ENCODE measurements around the gene GALNT9.

GALNT9 gene

DNA sequence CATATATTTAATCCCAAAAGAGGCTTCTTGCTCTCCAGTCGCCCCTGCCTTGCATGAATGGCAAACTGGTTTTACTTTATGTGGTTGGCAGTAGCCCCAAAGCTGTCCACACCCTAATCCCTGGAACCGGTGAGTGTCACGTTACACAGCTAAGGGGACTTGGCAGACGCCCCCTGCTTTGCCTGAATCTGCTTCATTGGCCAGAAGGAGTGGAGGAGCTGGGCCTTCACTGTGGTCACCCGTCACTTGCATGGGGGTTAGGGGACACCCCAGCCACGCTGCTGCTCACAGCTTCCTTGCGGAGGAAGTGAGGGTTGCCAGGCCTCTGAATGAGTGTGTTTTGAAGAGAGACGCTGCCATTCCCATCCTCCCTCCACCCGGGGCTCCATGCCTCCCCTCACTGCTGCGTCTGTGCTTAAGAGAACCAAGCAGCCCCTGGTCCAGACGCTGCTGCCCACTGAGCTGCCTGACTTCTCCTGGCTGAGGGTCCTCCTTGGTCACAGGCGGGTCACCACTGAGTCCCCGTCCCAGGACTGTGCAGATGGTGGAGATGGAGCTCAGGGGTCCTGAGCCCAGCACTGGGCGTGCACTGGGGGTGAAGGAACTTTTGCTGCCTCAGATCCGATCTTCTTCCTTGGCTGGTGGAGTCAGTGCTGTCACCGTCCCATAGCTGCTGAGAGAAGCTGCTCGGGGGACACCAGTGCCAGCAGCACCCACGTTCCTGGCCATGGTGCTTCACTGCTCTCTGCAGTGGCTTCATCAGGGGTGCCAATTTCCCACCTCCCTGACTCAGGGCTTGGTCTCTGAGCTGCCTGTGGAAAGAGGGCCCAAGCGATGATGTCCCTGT is 39.8 kb downstream of the GALNT9 start:
- Histone ChIP-seq H3K36me3 (ENCODE audit: control insufficient read depth, low read depth, low read length) (no peaks in the 10 kb centered on the region), H3K4me3 (ENCODE audit: low read length) (no peak overlapping the region), H3K9ac (ENCODE audit: low read length) (no peak overlapping the region), H3K9me3 (ENCODE audit: control insufficient read depth, low read depth, low read length) (no peaks in the 10 kb centered on the region), H3K4me1 (ENCODE audit: control insufficient read depth, low read depth, low read length) (peaks cover 6% of the 10 kb centered on the region), H3K27ac (ENCODE audit: low read length) (no peak overlapping the region), H3K27me3 (ENCODE audit: control insufficient read depth, insufficient read depth, low read length) (peaks cover 76% of the 10 kb centered on the region)

DNA sequence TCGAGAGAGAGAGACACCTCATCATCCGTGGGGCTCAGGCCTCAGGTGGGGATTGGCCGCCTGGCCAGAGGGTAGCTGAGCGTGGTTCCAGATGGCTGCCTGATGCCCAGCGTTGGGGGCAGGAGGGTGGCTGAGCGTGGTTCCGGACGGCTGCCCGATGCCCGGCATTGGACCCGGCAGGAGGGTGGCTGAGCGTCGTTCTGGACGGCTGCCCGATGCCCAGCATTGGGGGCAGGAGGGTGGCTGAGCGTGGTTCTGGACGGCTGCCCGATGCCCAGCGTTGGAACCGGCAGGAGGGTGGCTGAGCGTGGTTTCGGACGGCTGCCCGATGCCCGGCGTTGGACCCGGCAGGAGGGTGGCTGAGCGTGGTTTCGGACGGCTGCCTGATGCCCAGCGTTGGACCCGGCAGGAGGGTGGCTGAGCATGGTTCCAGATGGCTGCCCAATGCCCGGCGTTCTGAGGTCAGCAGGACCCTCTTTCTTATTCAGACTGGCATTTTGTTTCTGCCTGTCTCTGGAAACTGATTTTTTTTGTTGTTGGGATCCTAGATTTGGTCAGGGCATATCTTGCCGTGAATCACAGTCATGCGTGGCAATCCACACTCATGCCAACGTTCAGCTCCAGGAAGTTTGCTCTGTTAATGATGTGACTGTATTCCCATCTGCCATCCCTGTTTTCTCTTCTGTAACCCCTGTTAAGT is 40.7 kb downstream of the GALNT9 start:
- no peak overlapping the region for H3K4me3 ChIP-seq (ENCODE audit: low read length)
- H3K9me3 ChIP-seq (ENCODE audit: control insufficient read depth, low read depth, low read length): no peaks in the 10 kb centered on the region
- peaks cover 69% of the 10 kb centered on the region for H3K27me3 ChIP-seq (ENCODE audit: control insufficient read depth, insufficient read depth, low read length)
- no peak overlapping the region for H3K9ac ChIP-seq (ENCODE audit: low read length)
- no peak overlapping the region for H3K27ac ChIP-seq (ENCODE audit: low read length)
- no peaks in the 10 kb centered on the region for H3K36me3 ChIP-seq (ENCODE audit: control insufficient read depth, low read depth, low read length)
- H3K4me1 ChIP-seq (ENCODE audit: control insufficient read depth, low read depth, low read length): peaks cover 10% of the 10 kb centered on the region

- no peak overlapping the region for H3K4me3 ChIP-seq (ENCODE audit: low read length)
- H3K36me3 ChIP-seq (ENCODE audit: control insufficient read depth, low read depth, low read length): no peaks in the 10 kb centered on the region
- peaks cover 16% of the 10 kb centered on the region for H3K4me1 ChIP-seq (ENCODE audit: control insufficient read depth, low read depth, low read length)
- no peaks in the 10 kb centered on the region for H3K9me3 ChIP-seq (ENCODE audit: control insufficient read depth, low read depth, low read length)
- no peak overlapping the region for H3K27ac ChIP-seq (ENCODE audit: low read length)
- peaks cover 58% of the 10 kb centered on the region for H3K27me3 ChIP-seq (ENCODE audit: control insufficient read depth, insufficient read depth, low read length)
- H3K9ac ChIP-seq (ENCODE audit: low read length): no peak overlapping the region
These were observed 41.8 kb downstream of the GALNT9 start for GRCh38 chr12:132287391-132288238.

DNA sequence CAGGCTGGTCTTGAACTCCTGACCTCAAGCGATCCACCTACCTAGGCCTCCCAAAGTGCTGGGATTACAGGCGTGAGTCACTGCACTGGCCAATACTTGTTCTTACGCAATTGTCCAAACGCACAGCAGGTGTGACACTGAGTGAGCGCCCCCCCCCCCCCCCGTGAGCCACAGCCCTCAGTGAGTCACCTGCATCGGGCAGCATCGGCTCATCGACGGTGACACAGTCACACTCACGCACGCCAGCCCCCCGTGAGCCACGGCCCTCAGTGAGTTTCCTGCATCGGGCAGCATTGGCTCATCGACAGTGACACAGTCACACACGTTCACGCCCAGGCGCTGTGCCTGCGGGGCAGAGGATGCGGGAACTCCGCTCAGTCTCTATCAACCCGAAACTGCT is 42.5 kb downstream of the GALNT9 start:
- H3K4me1 ChIP-seq (ENCODE audit: control insufficient read depth, low read depth, low read length): peaks cover 20% of the 10 kb centered on the region
- no peak overlapping the region for H3K27ac ChIP-seq (ENCODE audit: low read length)
- no peaks in the 10 kb centered on the region for H3K36me3 ChIP-seq (ENCODE audit: control insufficient read depth, low read depth, low read length)
- H3K9ac ChIP-seq (ENCODE audit: low read length): no peak overlapping the region
- peaks cover 52% of the 10 kb centered on the region for H3K27me3 ChIP-seq (ENCODE audit: control insufficient read depth, insufficient read depth, low read length)
- H3K4me3 ChIP-seq (ENCODE audit: low read length): no peak overlapping the region
- no peaks in the 10 kb centered on the region for H3K9me3 ChIP-seq (ENCODE audit: control insufficient read depth, low read depth, low read length)

DNA sequence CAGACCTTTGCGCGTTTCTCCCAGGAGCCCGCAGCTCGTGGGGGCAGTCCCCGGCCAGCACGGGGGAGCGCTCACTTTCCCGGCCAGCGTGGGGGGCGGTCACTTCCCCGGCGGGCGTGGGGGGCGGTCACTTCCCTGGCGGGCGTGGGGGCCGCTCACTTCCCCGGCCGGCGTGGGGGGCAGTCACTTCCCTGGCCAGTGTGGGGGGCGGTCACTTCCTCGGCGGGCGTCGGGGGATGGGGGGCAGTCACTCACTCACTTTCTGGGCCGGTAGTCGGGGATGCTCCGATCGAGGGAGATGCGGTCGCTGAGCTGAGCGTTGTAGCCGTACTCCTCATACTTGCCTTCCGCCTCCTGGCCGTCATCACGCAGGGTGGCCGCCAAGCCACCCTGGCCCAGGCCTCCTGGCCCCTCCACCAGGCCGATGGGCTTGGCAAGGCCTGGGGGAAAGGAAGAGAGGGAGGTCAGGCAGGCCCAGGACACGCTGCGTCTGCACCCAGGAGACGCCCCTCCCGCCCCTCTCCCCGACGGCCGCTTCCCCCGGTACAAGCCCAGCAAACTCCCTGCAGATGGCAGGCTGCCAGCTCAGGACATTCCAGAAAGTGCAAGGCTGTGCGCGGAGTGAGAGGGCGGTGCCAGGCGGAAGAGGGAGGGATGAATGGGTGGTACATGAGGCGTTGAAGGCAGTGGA is 43.3 kb downstream of the GALNT9 start:
- H3K4me1 ChIP-seq (ENCODE audit: control insufficient read depth, low read depth, low read length): peaks cover 20% of the 10 kb centered on the region

GRCh38 chr12:132284827-132285741 is 44.3 kb downstream of the GALNT9 start:
- Histone ChIP-seq H3K4me1 (ENCODE audit: control insufficient read depth, low read depth, low read length) (peaks cover 20% of the 10 kb centered on the region), H3K27me3 (ENCODE audit: control insufficient read depth, insufficient read depth, low read length) (peaks cover 50% of the 10 kb centered on the region), H3K36me3 (ENCODE audit: control insufficient read depth, low read depth, low read length) (no peaks in the 10 kb centered on the region), H3K9ac (ENCODE audit: low read length) (no peak overlapping the region), H3K27ac (ENCODE audit: low read length) (no peak overlapping the region), H3K9me3 (ENCODE audit: control insufficient read depth, low read depth, low read length) (no peaks in the 10 kb centered on the region), H3K4me3 (ENCODE audit: low read length) (no peak overlapping the region)

More for the DNA sequence above, 43.3 kb downstream of the GALNT9 start:
- no peaks in the 10 kb centered on the region for H3K36me3 ChIP-seq (ENCODE audit: control insufficient read depth, low read depth, low read length)
- H3K9me3 ChIP-seq (ENCODE audit: control insufficient read depth, low read depth, low read length): no peaks in the 10 kb centered on the region
- H3K9ac ChIP-seq (ENCODE audit: low read length): no peak overlapping the region
- no peak overlapping the region for H3K27ac ChIP-seq (ENCODE audit: low read length)
- peaks cover 51% of the 10 kb centered on the region for H3K27me3 ChIP-seq (ENCODE audit: control insufficient read depth, insufficient read depth, low read length)
- no peak overlapping the region for H3K4me3 ChIP-seq (ENCODE audit: low read length)

- Histone ChIP-seq H3K9ac (ENCODE audit: low read length) (no peak overlapping the region), H3K9me3 (ENCODE audit: control insufficient read depth, low read depth, low read length) (no peaks in the 10 kb centered on the region), H3K4me1 (ENCODE audit: control insufficient read depth, low read depth, low read length) (peaks cover 20% of the 10 kb centered on the region), H3K36me3 (ENCODE audit: control insufficient read depth, low read depth, low read length) (no peaks in the 10 kb centered on the region), H3K4me3 (ENCODE audit: low read length) (no peak overlapping the region), H3K27ac (ENCODE audit: low read length) (no peak overlapping the region), H3K27me3 (ENCODE audit: control insufficient read depth, insufficient read depth, low read length) (peaks cover 46% of the 10 kb centered on the region)
These were observed 45.1 kb downstream of the GALNT9 start for GRCh38 chr12:132284071-132284826.

- Histone ChIP-seq H3K9ac (ENCODE audit: low read length) (no peak overlapping the region), H3K4me1 (ENCODE audit: control insufficient read depth, low read depth, low read length) (peaks cover 20% of the 10 kb centered on the region), H3K27ac (ENCODE audit: low read length) (no peak overlapping the region), H3K4me3 (ENCODE audit: low read length) (peak overlapping the region; percentile 31), H3K36me3 (ENCODE audit: control insufficient read depth, low read depth, low read length) (no peaks in the 10 kb centered on the region), H3K27me3 (ENCODE audit: control insufficient read depth, insufficient read depth, low read length) (peaks cover 37% of the 10 kb centered on the region), H3K9me3 (ENCODE audit: control insufficient read depth, low read depth, low read length) (no peaks in the 10 kb centered on the region)
These were observed 46.2 kb downstream of the GALNT9 start for GRCh38 chr12:132282950-132283771.

DNA sequence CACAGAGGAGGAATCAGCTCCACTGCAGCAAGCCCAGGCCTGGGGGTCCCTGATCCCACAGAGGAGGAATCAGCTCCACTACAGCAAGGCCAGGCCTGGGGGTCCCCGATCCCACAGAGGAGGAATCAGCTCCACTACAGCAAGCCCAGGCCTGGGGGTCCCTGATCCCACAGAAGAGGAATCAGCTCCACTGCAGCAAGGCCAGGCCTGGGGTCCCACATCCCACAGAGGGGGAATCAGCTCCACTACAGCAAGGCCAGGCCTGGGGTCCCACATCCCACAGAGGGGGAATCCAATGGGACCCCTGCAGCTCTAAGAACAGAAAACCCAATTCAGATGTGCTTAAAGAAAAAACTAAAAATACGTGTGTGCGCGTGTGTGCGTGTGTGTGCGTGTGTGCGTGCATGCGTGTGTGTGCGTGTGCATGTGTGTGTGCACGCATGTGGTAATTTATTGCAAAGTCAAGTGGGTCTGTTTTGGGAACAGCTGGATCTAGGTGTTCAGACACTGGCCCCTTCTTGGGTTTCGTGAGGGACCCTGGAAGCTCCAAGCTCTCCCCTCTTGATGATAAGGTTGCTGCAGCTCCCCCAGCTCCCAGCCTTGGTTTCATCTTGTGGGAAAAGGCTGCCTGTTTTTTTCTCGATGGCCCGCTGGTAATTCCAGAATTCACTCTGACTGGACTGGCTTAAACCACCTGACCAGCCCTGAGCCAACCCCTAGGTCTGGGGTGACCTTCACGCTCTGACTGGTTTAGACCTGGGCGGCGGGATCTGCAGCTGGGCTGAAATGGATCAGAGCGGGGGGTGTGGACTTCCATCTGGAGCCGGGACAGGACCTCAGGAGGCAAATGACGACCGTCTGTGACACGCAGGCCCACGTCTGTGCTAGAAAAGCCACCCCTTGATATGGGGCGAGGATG is 47.1 kb downstream of the GALNT9 start:
- Histone ChIP-seq H3K27me3 (ENCODE audit: control insufficient read depth, insufficient read depth, low read length) (peaks cover 31% of the 10 kb centered on the region), H3K27ac (ENCODE audit: low read length) (no peak overlapping the region), H3K9ac (ENCODE audit: low read length) (no peak overlapping the region), H3K4me1 (ENCODE audit: control insufficient read depth, low read depth, low read length) (peaks cover 20% of the 10 kb centered on the region), H3K4me3 (ENCODE audit: low read length) (peak overlapping the region; percentile 31), H3K9me3 (ENCODE audit: control insufficient read depth, low read depth, low read length) (no peaks in the 10 kb centered on the region), H3K36me3 (ENCODE audit: control insufficient read depth, low read depth, low read length) (no peaks in the 10 kb centered on the region)

Measured in iPS-18a (cell line).